HG03103 (cell line): Measurements from ENCODE around the gene ANKRD45.
"Not testable (repeated sequence)": the region's sequence is repeated elsewhere in the genome, so short reads cannot be mapped to it uniquely, and the experiment has no call there.

Experiments
- ATAC-seq: cut with Tn5 transposase; IDR thresholded peaks from one replicate; pipeline ENCODE4 v1.9.1; 2021; ENCODE audit warnings: low read depth; ENCODE audit not compliant: unreplicated experiment

Gene ANKRD45

DNA sequence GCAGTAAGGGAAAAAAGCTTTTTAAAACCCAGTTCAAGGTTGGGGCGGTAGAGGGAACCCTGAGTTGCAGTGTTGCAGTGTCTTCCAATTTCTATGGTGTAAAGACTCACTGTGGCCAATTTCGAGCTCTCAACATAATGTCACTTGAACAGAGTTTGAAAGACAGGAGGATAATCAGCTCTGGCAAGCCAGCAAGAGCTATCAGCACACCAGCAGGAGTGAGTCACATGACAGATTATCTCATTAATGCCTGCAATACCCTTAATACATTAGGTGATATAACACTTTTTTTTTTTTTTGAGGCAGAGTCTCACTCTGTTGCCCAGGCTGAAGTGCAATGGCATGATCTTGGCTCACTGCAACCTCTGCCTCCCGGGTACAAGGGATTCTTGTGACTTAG is 89.6 kb downstream of the ANKRD45 start:
- no peak for ATAC-seq

DNA sequence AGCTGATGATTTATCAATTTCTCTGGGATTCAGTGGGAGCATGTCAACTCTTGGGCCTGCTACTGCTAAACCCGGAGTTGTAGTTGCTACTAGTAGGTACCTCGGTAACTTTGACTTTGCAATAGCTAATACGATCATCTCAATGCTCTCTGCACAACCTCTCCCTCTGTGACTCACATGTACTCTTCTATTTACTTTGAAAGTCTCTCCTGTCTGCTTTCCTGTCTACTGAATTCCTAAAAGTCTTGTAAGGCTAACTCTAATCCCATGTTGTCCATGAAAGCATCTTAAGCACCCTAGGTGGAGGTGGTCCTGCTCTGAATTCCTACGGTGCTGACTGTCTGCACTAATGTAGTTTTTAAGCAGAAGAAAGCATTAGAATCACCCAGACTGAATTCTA is 96.1 kb downstream of the ANKRD45 start:
- ATAC-seq = no peak

DNA sequence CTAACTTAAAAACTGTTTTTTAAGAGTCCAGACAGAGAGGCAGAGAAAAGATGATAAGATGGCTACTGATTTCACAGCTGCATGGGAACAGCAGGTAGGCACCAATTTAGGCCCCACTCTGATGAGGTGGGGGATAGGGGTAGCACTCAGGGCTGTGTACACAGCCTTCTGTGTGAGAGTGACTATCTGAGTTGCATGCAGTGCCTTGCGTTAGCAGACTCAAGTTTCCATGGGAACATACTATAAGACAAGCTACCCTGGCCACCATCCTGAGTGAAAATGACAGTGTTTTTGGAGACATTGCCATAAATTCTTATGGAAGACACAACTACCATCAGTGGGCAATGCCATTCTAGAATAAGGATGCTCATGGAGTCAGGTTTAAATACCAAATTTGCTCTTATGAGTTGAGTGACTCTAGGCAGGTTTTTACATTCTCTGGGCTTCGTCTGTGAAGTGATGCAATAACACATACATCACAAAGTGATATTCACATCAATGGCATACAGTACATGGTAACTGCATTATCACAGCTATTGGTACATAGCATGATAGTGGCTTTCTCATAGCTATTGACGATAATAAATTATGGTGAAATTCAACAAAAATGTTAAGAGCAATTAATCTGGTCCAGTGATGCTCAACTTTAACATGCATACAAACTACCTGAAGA is 97.3 kb downstream of the ANKRD45 start:
- no peak for ATAC-seq

DNA sequence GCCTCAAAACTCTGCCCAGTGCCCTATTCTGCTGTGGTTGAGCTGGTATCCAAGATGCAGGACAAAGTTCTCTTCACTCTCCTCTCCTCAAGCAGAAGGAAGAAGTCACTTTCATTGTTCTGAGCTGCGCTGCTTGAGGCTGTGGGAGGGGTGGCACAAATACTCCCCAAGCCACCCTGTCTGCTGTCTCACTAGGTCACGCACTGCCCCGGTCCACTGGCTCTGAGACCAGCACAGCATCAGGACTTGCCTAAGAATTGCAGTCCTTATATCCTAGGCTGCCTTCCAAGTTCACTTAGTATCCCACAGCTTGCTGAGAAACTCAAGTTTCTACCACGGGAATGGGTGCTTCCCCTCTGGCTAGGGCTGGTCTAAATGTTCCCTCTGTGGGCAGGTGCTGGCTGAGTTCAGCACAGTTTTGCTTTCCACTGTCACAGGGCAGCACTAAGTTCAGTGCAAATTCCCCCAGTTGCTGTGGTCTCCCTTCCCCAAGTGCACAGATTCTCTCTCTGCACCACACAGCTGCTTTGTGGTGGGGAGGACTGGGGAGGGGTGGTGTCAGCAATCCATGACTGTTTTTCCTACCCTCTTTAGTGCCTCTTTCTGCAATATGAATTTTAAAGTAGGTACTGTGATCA is 99.2 kb downstream of the ANKRD45 start:
- no peak for ATAC-seq

DNA sequence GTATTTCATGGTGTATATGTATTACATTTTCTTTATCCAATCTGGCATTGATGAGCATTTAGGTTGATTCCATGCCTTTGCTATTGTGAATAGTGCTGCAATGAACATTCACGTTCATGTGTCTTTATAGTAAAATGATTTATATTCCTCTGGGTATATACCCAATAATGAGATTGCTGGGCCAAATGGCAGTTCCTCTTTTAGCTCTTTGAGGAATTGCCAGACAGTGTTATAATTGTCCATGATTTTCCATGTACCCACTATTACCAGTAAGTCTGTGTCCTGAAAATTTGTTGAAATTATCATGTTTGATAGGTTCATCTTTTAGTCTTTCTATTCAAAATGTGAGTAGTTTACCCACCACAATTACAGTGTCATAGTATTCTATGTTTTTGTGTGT is 101.2 kb downstream of the ANKRD45 start:
- no peak for ATAC-seq

DNA sequence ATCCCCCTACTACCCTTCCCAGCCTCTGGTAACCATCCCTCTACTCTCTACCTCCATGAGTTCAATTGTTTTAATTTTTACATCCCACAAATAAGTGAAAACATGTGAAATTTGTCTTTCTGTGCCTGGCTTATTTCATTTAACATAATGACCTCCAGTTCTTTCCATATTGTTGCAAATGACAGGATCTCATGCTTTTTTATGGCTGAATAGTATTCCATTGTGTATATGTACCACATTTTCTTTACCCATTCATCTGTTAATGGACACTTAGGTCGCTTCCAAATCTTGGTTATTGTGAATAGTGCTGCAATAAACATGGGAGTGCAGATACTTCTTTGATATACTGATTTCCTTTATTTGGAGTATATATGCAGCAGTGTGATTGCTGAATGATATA is 105.8 kb downstream of the ANKRD45 start:
- not testable (repeated sequence) for ATAC-seq

DNA sequence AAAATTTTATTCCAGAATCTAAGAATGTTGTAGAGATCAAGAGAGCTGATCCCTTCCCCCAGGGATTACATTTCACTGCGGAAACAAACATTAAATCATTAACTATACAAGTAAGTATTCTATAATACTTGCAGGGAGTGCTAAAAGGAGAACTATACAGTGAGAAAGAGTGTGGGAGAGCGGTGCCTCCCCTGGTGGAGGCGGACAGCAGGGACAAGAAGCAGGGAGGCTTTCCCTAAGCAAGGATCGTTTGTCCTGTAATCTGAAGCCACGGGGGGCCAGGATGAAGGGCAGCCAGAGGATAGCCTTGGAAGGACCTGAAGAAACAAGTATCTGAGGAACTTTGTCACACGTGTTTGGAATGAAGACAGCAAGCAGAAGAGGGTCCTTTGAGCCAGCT is 106.8 kb downstream of the ANKRD45 start:
- no peak for ATAC-seq

DNA sequence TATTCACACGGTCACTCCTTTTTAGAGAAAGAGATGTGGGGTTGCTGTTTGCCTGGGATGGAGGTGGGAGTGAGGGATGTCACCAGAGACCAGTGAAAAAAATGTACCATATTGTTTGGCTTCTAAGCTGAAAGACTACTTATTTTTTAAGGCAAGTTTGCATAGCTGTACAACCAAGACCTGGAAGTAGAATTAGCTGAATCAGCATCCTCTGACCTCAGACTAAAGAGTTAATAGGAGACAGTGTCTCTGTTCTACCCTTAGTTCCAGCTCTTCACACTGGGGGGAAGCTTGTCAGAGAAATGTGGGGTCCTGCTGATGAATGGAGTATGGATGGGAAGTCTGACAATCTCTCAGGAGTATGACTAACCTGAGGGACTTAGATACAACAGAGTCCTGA is 108.4 kb downstream of the ANKRD45 start:
- no peak for ATAC-seq

DNA sequence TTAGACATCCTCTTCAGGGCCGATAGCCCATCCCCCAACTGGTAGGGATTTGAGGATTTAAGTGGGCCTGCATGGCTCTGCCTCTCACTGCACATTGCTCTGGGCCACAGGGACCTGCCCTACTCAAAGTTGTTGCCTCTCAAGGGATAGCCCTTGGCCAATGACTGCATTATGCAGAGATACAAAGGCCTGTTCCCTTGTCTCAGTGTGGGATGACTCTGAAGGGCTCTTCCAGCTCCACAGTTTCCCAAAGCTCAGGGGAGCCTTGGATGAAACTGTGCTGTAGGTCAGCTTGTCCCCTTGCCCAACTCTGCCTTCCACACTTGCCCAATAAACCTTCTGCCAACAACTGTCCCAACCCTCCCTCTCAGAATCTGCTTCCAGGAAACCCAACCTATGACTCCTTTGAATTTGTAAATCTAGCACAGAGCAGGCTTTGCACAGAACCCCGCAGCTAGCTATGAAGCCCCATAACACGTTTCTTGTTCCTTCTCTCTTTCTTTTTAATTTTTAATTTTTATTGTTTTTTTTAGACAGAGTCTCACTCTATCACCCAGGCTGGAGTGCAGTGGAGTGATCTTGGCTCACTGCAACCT is 109.3 kb downstream of the ANKRD45 start:
- ATAC-seq = no peak
